OCI-LY7 (cell line): ENCODE measurements around the gene KCNMA1. TPM values are rescaled to one million over a fixed set of nuclear protein-coding genes. Genes with fewer than 3 reads are reported as not detected.

ENCODE experiments used
- BruUV-seq: library from RNA; stranded (reverse); fragments of 400-500 nt; replicated peaks from 2 replicates; lab custom pipeline; 2021; lab: Mats Ljungman, UMichigan
- CTCF ChIA-PET: fragments of 300-600 bp; sonication (Branson Sonifier 250); formaldehyde crosslinking; loops from one replicate; lab custom pipeline; 2022; ENCODE audit warnings: antibody characterized with exemption; ENCODE audit not compliant: unreplicated experiment; lab: Charles Lee
- POLR2A ChIA-PET: fragments of 300-600 bp; sonication (Branson Sonifier 250); formaldehyde crosslinking; loops from one replicate; lab custom pipeline; 2022; ENCODE audit warnings: antibody characterized with exemption; lab: Charles Lee
- DNase-seq: peaks from one replicate; pipeline ENCODE4 v3.0.0-alpha.2; 2015; ENCODE audit warnings: low spot score
- H2AFZ ChIP-seq: fragments of 200-600 bp; sonication (generic), shearing (Covaris generic); 2 replicates; pipeline ENCODE4 v1.6.1; 2014; ENCODE audit warnings: mild to moderate bottlenecking, antibody characterized with exemption, low read length, moderate library complexity
- H3K27ac ChIP-seq: fragments of 200-600 bp; sonication (generic); 2 replicates; pipeline ENCODE4 v1.5.1; 2014; ENCODE audit warnings: mixed run types, low read depth, mild to moderate bottlenecking, moderate library complexity, low read length, inconsistent platforms; ENCODE audit not compliant: poor library complexity, severe bottlenecking
- H3K36me3 ChIP-seq: fragments of 200-600 bp; sonication (generic); 2 replicates; pipeline ENCODE4 v1.6.1; 2014; ENCODE audit warnings: mild to moderate bottlenecking, antibody characterized with exemption, low read length, moderate library complexity, mixed read lengths; ENCODE audit not compliant: insufficient read depth
- H3K4me1 ChIP-seq: fragments of 200-600 bp; sonication (generic); 2 replicates; pipeline ENCODE4 v1.5.1; 2014; ENCODE audit warnings: mild to moderate bottlenecking, low read length; ENCODE audit not compliant: insufficient read depth, poor library complexity, severe bottlenecking
- H3K4me2 ChIP-seq: fragments of 200-600 bp; sonication (generic); 2 replicates; pipeline ENCODE4 v1.6.1; 2014; ENCODE audit warnings: mild to moderate bottlenecking, low read length
- H3K4me3 ChIP-seq: fragments of 200-600 bp; sonication (generic); 2 replicates; pipeline ENCODE4 v1.5.1; 2014; ENCODE audit warnings: mild to moderate bottlenecking, low read depth, low read length; ENCODE audit not compliant: poor library complexity, severe bottlenecking
- H3K79me2 ChIP-seq: fragments of 200-600 bp; sonication (generic); 2 replicates; pipeline ENCODE4 v1.6.1; 2016; ENCODE audit warnings: low read depth, mild to moderate bottlenecking, low read length, moderate library complexity, mixed read lengths; ENCODE audit not compliant: insufficient read depth
- H3K9me2 ChIP-seq: fragments of 200-600 bp; sonication (generic); 2 replicates; pipeline ENCODE4 v1.6.1; 2016; ENCODE audit warnings: mild to moderate bottlenecking, low read length, mixed read lengths; ENCODE audit not compliant: insufficient read depth
- H3K9me3 ChIP-seq: fragments of 200-600 bp; sonication (generic); 2 replicates; pipeline ENCODE4 v1.6.1; 2014; ENCODE audit warnings: mild to moderate bottlenecking, mixed run types, low read length, mixed read lengths
- H4K20me1 ChIP-seq: fragments of 200-600 bp; sonication (generic); 2 replicates; pipeline ENCODE4 v1.6.1; 2014; ENCODE audit warnings: mild to moderate bottlenecking, antibody characterized with exemption, low read length, moderate library complexity, mixed read lengths; ENCODE audit not compliant: insufficient read depth
- EZH2phosphoT487 ChIP-seq: fragments of 200-600 bp; sonication (generic); IDR thresholded peaks from 2 replicates; pipeline ENCODE4 v1.6.1; 2018; ENCODE audit warnings: low read depth, borderline replicate concordance, mild to moderate bottlenecking, mixed run types, antibody characterized with exemption, low read length, moderate library complexity, mixed read lengths
- intact Hi-C: fragments of 100-400 bp; cut with micrococcal nuclease; formaldehyde crosslinking; loops from one replicate; pipeline ENCODE4 v1.10.0; 2022; ENCODE audit not compliant: unreplicated experiment
- total RNA-seq, 2 experiments: library from RNA; depleted of rRNA in 1 of 2; stranded (reverse); fragments of >200 nt in 1 of 2; shearing (Covaris generic) in 1 of 2; gene quantifications; 2 replicates each; pipeline ENCODE4 v1.2.3, GENCODE V29; 2014 to 2022
- TF ChIP-seq, protein P1 (sequence below): fragments of 200-600 bp; sonication (generic); conservative IDR thresholded peaks from 2 replicates; pipeline ENCODE4 v1.5.1; 2014; ENCODE audit warnings: mild to moderate bottlenecking, antibody characterized with exemption, low read length, moderate library complexity, mixed read lengths

KCNMA1 gene
- total RNA-seq, 2 experiments from 2014 or later: not detected

DNA sequence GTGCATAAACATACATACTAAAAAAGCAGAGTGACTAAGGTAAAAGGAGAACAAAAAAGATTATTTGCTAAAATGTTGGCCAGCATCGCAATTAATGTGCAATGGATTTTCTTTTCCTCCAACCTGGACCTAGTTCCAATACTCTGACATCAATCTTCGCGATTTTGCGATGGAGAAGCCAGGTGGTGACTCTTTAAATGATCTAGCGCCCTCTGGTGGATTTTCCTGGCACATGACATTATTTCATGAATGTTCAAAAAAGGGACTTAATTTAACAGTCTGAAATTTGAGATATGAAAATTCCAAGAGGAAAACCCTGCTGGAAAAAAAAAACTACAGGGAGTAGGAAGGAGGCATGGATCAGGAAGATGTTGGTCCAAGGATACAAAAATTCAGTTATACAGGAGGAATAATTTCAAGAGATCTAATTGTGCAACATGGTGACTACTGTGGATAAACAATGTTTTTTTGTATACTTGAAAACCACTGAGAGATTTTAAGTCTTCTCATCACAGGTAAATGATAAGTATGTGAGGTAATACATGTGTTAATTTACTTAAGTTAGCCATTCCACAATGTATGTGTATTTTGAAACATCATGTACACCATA is 4.3 kb upstream of the KCNMA1 start:
- Histone ChIP-seq H3K79me2 (no peaks in the 10 kb centered on the region), H2AFZ (no peak overlapping the region), H3K4me2 (no peak overlapping the region), H3K9me2 (no peaks in the 10 kb centered on the region), H3K27ac (no peak overlapping the region), H3K36me3 (no peaks in the 10 kb centered on the region), H3K9me3 (no peaks in the 10 kb centered on the region), H4K20me1 (no peaks in the 10 kb centered on the region), H3K4me1 (no peaks in the 10 kb centered on the region), H3K4me3 (no peak overlapping the region)
- POLR2A ChIA-PET: interaction anchor here (0.7 kb wide), 1 partner anchor 82 kb away, joined by 4 read pairs; no protein-coding TSS in a partner anchor
- peak; percentile 70 for DNase-seq
- no TSS peak for BruUV-seq
- TF ChIP-seq, protein P1, sequence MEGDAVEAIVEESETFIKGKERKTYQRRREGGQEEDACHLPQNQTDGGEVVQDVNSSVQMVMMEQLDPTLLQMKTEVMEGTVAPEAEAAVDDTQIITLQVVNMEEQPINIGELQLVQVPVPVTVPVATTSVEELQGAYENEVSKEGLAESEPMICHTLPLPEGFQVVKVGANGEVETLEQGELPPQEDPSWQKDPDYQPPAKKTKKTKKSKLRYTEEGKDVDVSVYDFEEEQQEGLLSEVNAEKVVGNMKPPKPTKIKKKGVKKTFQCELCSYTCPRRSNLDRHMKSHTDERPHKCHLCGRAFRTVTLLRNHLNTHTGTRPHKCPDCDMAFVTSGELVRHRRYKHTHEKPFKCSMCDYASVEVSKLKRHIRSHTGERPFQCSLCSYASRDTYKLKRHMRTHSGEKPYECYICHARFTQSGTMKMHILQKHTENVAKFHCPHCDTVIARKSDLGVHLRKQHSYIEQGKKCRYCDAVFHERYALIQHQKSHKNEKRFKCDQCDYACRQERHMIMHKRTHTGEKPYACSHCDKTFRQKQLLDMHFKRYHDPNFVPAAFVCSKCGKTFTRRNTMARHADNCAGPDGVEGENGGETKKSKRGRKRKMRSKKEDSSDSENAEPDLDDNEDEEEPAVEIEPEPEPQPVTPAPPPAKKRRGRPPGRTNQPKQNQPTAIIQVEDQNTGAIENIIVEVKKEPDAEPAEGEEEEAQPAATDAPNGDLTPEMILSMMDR: peak; percentile 96
- TF ChIP-seq EZH2phosphoT487: no peak
- intact Hi-C loops: loop anchor here (1.0 to 5.0 kb wide), 3 partner anchors 250 to 468 kb away; no protein-coding TSS in a partner anchor
- CTCF ChIA-PET: no interaction called here

GRCh38 chr10:77641344-77641743 is 3.7 kb upstream of the KCNMA1 start:
- Histone ChIP-seq H4K20me1 (no peaks in the 10 kb centered on the region), H2AFZ (no peak overlapping the region), H3K4me2 (no peak overlapping the region), H3K4me3 (no peak overlapping the region), H3K4me1 (no peaks in the 10 kb centered on the region), H3K36me3 (no peaks in the 10 kb centered on the region), H3K79me2 (no peaks in the 10 kb centered on the region), H3K27ac (no peak overlapping the region), H3K9me3 (no peaks in the 10 kb centered on the region), H3K9me2 (no peaks in the 10 kb centered on the region)
- CTCF ChIA-PET: no interaction called here
- DNase-seq: no peak
- intact Hi-C loops: loop anchor here (5.0 kb wide), 2 partner anchors 249 to 389 kb away; no protein-coding TSS in a partner anchor
- no TSS peak for BruUV-seq
- TF ChIP-seq, protein P1: no peak
- no peak for TF ChIP-seq EZH2phosphoT487
- POLR2A ChIA-PET: interaction anchor here (0.7 kb wide), 1 partner anchor 83 kb away, joined by 4 read pairs; no protein-coding TSS in a partner anchor

DNA sequence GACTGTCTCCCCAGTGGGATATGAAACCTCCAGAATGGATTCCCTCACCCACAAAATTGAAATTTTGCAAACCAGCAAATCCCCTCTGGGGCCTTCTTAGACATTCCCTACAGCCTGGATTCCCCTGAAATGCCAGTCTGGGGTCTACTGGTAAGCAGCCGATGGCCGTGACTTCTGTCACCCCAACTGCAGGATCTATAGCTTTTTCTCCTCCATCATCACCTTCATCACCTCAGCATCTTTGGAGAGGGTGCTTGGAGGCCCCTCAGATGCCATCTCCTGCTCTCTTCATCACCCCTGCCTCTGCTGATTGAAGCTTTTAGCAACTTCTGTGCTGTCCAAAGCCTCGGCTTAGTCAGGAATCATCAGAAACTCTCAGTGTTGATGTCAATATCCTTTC is 2.6 kb upstream of the KCNMA1 start:
- Histone ChIP-seq H3K27ac (no peak overlapping the region), H4K20me1 (no peaks in the 10 kb centered on the region), H3K9me3 (no peaks in the 10 kb centered on the region), H3K9me2 (no peaks in the 10 kb centered on the region), H2AFZ (no peak overlapping the region), H3K36me3 (no peaks in the 10 kb centered on the region), H3K4me1 (no peaks in the 10 kb centered on the region), H3K4me3 (no peak overlapping the region), H3K79me2 (no peaks in the 10 kb centered on the region), H3K4me2 (no peak overlapping the region)
- ChIA-PET POLR2A (no interaction called here), CTCF (no interaction called here)
- BruUV-seq: no TSS peak
- DNase-seq: no peak
- intact Hi-C loops: loop anchor here (5.0 kb wide), 2 partner anchors 248 to 388 kb away; no protein-coding TSS in a partner anchor
- TF ChIP-seq, protein P1: no peak
- TF ChIP-seq EZH2phosphoT487: no peak
